AML-193 (cell line): Measurements from ENCODE around the gene SRRM3.
"Not testable (repeated sequence)": the region's sequence is repeated elsewhere in the genome, so short reads cannot be mapped to it uniquely, and the experiment has no call there.

ENCODE experiments used
- DNase-seq, 2 experiments: peaks; one replicate each; lab custom pipeline; 2025; lab: John Stamatoyannopoulos, UW

SRRM3 gene

DNA sequence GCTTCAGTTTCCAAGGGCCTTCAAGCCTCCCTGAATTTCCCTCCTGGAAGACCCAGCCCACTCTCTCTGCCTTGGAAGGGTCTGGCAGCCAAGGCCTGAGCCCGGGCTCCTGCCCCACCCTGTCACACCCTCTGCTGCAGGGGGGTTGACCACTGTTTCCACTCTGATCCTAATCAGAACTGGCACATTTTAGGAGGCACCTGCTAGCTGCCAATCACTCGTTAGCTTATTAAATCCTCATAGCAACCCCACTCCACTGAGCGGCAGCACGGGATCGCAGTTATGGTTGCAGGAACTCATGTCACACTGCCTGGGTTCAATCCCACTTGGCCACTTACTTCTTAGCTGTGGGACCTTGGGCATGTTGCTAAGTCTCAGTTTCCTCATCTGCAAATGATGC, 113.7 kb downstream of the SRRM3 start:
- peak in 1 of 2 experiments; percentile 10 for DNase-seq

DNA sequence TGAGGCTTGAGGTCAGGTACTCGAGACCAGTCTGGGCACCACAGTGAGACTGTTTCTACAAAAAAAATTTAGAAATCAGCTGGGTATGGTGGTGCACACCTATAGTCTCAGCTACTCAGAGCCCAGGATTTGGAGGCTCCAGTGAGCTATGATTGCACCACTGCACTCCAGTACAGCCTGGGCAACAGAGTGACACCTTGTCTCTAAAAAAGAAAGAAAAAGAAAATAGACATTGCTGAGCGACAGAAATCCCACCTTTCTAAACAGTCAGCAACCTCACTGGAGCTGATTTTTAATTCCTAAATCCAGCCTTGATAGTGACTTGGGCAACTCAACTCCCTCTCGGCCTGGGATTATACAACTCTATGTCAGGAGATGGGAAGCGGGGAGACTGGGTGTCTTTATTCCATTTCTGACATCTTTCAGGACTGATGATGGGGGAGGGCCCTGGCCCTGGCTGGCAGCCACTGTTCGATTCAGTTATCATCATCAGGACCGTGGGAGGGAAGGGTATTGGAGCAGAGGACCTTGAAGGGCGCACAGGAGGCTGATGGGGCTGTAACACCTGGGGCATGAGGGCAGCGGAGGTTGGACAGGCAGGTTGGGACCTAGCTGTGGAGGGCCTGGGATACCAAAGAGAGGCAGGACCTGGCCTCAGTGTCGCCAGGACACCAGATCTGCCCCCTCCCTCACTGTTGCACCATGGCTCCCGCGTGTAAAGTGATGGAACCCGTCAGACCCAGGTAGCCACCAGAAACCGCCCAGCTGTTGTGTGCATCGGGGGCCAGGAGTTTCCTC, 115.5 kb downstream of the SRRM3 start:
- no peak for DNase-seq

DNA sequence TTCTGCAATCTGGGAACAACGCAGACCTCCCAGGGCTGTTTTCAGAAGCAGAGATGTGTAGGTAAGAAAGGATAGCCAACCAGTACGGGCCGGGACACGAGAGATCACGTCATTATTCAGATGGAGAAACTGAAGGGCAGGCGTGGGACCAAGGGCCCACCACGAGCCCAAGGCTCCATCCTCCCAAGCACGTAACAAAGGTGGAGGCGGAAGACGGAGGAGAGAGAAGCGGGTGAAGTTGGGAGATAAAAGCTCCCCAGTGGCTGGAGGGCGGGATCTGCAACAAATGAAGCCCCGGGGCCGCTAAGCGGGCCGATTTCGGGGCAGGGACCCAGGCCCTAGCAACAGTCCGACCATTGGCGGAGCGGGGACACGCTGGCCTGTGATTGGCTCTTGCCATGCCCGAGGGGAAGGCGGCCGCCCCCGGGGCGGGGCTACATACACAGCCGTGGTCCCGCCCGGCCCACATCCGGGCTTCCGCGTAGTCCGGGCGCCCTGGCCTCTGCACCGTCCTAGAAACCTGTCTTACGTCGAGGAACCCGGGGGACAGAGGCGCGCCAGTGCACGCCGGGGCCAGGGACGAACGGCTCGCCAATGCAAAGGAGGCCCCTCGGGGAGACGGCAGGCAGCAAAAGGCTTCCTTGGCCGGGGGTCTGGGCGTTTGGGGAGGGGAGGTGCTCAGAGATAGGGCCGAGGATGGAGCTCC, 116.2 kb downstream of the SRRM3 start:
- peak; percentile 89 to 93 for DNase-seq

DNA sequence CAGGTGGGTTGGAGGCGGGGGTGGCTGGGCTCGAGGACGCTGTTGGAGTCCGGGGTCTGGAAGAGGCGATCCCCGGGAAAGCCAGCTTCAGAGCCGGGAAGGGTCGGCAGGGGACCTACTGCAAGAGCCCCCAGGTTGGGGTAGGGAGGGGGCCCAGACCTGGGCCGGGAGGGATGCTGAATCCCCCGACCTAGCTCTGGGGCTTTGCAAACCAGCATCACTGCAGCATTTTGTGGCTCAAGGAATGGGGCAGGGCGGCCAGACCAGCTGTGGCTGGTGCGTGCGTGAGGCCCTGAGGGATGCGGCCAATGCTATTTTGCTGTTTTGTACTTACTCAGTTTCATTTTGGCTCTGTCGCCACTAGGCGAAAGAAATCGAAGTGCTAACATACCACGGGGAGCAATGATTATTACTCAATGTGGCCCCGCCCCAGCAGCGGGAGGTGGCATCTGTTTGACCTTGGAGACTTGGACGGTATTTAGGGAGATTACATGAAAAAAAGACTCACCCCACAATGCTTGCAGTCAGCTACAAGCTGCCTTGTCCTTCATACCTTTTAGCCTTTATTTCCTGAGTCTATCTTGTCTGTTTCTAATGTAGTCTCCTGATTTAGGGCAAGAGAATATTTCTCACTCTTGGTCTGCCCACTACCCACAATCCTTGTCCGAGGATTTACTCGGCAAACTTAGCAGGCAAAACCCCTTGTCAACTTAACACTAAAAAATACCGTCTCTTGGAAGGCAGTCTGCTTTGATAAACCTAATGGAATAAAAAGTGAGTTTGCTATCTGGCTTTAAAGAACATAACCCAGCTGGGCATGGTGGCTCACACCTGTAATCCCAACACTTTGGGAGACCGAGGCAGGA, 117.0 kb downstream of the SRRM3 start:
- DNase-seq: peak; percentile 83

DNA sequence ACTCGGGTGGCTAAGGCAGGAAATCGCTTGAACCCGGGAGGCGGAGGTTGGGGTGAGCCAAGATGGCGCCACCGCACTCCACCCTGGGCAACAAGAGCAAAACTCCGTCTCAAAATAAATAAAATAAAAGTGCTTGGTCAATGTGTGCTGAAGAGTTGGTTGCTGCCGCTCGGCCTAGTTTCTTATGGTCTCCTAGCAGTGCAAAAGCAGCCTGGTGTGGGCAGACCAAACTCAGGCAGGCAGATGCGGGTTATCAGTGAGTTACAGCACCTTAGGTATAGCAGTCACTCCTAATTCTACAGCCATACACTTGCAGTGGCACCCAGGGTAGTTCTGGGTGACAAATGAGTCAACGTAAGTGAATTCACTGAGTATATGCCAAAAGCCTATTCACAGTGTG, 123.4 kb downstream of the SRRM3 start:
- DNase-seq: no peak

DNA sequence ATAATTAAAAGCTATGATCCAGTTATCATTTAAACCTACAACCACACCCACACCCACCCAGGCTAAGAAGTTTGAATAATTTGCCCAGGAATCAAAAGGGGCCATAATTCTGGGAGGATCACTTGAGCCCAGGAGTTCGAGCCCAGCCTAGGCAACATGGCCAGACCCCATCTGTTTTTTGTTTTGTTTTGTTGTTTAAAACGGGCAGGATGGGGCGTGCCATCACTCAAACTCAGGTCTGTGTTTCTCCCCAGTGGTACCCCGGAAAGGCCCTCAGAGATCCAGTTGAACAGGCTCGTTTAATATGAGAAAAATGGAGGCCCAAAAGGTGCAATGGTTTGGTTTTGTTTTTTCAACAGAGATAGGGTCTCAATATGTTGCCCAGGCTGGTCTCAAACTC, 124.1 kb downstream of the SRRM3 start:
- no peak for DNase-seq

DNA sequence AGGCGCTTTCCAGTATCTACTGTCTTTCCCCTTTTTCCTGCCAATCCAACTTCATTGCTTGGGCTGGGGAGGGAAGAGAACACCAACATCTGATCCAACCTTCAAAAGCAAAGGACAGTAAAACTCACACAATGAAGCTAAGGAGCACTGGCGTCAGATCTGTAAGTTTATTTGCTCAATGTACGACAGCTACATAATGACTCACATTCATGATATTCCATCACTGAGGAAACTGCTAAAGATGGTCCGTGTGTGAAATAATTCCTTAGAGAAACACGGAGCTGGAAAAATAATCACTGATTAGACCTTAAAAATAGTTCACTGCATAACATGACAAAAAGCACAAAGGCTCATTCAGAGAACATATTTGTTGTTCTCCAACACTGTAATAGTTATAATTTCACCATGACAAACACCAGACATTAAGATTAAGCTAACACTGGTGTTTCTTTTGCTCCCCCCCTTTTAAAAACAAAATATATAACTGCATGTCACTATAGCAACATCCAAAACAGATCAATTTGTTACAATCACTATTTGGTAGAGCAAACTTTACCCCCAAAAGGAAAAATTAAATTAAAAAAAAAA, 125.0 kb downstream of the SRRM3 start:
- no peak for DNase-seq

DNA sequence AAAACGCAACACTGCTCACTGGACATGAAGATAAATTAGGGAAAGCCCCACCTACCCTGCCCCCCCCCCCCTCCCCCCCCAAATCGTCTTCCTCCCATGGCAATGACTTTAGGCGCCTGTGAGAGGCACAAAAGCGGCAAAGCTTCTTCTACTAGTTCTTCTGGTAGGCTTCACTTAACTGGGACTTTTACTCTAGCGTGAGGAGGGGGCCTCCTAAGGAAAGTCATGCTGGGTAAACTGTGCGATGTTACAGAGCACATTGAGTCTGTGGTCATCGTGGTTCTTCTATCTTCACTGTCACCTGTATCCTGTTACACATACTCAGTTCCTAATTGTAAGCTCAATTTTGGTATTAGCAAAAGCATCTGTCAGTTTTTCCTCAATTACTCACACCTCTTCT, 125.9 kb downstream of the SRRM3 start:
- DNase-seq: no peak

DNA sequence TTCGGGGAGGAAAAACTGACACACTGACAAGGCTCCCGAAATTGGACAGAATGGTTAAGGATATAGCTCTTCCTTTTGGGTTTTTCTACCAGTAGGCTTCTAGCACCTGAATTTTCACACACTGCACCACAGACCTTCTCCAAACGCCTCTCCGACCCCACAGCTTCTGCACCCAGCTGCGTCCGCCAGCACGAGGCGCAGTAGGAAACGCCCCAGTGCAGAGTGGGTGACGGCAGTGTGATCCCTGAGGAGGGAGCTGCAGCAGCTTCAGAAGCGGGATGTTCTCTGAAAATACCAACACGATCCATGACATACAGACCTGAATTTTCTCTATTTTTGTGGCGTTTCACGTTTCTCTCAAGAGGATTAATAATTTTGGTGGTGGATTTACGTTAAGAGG, 126.7 kb downstream of the SRRM3 start:
- no peak for DNase-seq

DNA sequence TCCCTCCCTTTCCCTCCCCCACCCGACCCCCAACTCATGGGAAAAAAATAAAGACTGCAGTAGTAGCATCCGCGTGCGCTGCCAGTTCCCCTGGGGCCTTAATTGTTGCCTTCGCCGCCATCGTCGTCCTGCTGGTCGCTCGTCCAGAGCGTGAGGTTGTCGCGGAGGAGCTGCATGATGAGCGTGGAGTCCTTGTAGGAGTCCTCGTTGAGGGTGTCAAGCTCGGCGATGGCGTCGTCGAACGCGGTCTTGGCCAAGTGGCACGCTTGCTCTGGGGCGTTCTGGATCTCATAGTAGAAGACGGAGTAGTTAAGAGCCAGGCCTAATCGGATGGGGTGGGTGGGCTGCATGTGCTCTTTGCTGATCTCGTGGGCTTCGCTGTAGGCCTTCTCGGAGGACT, 127.8 kb downstream of the SRRM3 start:
- no peak for DNase-seq

DNA sequence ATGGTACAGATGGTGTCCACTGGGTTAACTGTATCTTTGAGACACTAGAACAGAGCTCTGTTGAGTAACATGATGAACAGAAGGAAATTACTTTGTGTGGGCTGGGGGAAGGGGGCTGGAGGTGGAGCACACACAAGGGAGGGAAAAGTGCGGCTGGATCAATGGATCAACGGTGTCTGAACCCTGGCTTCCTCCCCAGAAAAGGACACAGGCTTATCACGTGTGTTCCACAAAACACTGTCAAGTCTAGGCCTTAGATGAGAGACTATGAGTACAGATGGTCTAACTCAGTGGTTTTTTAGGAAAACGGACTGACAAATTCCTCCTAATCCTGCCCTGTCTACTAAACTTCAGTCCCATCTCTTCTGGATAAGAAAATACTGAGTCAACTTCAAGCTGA, 128.6 kb downstream of the SRRM3 start:
- no peak for DNase-seq

DNA sequence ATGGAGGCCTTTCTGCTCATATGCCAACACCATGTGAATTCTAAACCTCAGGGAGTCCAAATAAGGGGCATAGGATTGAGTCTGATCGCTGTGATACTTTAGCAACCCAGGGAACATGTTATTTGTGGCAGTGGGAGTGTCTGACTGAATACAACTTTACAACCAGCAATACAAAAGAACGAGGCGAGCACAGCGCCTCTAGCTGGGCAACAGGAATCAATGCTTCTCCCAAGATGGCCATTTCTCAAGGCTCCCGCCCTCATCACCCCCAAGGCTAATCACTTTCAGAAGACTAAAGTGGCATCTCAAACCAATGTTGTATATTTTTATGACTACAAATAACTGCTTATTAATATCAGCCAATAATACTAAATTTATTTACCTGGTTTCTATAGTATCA, 129.0 kb downstream of the SRRM3 start:
- DNase-seq: no peak

DNA sequence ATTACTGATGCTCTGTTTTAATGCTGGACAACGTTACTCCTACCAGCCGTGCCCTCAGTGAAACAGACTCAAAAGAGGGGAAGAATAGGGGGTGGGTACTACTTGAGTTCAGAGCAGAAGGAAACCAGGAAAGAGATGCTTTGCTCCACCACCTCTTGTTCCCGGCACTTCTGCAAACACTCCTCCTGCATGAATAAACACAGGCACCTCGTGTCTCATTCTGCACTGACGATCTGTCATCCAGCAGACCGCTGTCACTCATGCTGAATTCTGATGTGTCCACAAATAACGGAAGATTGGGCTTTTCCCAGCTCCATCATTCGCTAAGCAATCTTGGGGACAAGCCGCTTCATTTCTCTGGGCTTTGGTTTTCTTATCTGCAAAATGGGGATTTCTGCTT, 130.4 kb downstream of the SRRM3 start:
- DNase-seq: no peak

DNA sequence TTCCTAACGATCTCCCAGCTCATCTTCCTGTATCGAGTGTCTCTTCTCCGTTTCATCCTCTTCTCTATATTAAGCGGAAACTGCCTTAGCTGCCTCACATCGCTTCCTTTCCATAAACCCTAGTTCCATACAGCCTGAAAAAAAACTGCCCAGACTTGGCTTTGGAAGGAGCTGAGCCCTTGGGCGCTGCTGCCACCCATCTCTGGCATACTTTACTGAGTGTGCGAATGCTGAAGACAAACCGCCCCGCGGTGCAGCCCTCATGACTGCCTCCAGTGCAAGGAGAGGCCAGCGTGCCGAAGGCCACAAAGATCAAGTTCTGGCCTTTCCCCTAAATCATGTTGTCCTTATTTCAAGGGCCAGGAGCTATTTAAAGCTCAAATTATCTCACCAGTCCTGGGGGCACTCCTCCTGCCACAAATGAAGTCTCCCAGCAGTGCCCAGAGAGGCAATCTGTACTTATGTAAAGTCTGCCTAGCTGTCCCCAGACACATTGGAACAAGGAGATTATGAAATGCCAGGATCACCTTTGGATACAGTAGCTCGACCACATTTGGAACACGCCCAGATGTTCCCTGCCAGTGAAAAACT, 131.9 kb downstream of the SRRM3 start:
- DNase-seq: no peak

DNA sequence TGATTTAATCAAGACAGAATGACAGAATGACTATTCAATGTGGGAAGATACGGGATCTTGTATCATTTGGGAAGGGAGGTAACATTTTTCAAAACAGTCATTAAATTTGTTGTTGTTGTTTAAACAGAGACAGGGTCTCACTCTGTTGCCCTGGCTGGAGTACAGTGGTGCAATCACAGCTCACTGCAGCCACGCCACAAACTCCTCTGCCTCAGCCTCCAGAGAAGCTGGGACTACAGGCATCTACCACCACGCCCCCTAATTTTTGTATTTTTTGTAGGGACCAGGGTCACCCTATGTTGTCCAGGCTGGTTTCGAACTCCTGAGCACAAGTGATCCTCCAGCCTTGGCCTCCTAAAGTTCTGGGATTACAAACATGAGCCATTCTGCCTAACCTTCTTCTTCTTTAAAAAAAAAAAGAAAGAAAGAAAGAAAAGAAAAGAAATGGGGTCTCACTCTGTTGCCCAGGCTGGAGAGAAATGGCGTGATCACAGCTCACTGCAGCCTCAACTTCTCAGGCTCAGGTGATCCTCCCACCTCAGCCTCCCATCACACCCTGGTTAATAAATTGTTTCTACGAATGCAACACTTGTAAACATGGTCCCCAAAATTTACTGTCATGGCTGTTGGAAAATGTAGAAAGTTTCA, 132.7 kb downstream of the SRRM3 start:
- no peak for DNase-seq

DNA sequence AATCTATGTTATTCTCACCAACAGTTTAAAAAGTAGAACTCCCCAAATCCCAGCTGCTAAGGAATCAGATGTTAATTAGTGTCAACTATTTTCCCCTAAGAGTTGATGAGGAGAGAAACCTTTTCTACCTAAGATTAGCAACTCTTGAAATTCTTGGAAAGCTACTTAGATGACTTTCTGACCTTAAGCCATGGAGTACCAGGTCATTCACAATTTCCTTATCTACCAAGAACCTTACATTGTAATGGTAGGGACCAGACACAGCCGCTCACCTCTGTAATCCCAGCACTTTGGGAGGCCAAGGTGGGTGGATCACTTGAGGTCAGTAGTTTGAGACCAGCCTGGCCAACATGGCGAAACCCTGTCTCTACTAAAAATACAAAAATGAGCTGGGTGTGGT, 133.7 kb downstream of the SRRM3 start:
- not testable (repeated sequence) for DNase-seq

DNA sequence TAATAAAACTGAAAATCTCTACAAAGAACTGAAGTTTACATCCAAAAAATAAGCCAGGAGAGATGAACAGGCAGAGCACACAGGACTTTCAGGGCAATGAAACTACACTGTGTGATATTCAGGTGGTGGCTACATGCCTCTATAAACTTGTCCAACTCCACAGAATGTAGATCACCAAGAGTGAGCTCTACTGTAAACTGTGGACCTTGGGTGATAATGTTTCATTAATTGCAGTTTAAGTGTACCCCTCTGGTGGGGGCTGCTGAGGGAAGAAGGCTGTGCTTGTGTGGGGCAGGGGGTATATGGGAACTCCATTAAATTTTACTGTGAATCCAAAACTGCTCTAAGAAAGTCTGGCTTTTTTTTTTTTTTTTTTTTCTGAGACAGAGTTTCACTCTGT, 134.4 kb downstream of the SRRM3 start:
- DNase-seq: no peak
